HL-60 (cell line): Measurements from ENCODE around the gene DOCK6.

Source experiments
- POLR2AphosphoS5 ChIP-seq: IDR thresholded peaks from 2 replicates; pipeline ENCODE4 v1.6.1; 2012; ENCODE audit warnings: low read depth
- TF ChIP-seq, protein P1 (sequence below): IDR thresholded peaks from one replicate; pipeline ENCODE4 v1.5.1; 2011; ENCODE audit warnings: low read length, control low read depth, inconsistent platforms; ENCODE audit not compliant: insufficient read depth

DNA sequence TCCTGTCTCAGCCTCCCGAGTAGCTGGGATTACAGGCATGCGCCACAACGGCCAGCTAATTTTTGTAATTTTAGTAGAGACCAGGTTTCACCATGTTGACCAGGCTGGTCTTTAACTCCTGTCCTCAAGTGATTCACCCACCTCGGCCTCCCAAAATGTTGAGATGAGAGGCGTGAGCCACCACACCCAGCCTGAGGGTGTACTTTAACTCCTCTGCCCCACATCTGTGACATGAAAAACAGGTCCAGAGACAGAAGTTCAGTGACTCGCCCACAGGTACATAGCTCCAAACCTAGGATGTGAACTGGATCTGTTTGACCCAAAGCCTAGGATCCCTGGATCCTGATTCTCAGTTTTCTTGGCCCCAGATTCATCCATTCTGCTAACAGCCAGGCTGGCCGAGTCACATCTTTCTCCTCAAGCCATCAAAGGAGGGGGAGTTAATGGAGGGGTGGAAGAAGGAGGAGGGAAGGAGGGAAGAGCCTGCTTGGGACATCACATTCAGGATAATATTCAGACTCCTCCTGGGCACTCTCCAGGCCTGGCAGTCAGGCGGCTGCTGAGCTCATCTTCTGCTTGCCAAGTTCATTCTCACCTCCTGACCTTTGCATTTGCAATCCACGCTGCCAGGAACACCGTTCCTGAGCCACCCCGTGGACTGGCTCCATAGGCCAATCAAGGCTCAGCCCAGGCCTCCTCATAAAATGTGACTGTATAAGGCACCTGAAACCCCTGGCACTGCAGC, 109.8 kb downstream of the DOCK6 start:
- TF ChIP-seq, protein P1, sequence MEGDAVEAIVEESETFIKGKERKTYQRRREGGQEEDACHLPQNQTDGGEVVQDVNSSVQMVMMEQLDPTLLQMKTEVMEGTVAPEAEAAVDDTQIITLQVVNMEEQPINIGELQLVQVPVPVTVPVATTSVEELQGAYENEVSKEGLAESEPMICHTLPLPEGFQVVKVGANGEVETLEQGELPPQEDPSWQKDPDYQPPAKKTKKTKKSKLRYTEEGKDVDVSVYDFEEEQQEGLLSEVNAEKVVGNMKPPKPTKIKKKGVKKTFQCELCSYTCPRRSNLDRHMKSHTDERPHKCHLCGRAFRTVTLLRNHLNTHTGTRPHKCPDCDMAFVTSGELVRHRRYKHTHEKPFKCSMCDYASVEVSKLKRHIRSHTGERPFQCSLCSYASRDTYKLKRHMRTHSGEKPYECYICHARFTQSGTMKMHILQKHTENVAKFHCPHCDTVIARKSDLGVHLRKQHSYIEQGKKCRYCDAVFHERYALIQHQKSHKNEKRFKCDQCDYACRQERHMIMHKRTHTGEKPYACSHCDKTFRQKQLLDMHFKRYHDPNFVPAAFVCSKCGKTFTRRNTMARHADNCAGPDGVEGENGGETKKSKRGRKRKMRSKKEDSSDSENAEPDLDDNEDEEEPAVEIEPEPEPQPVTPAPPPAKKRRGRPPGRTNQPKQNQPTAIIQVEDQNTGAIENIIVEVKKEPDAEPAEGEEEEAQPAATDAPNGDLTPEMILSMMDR = no peak
- TF ChIP-seq POLR2AphosphoS5 = no peak
